HK-2 (cell line): Measurements from ENCODE around the gene BRIX1.
A peak's percentile ranks its signal among the peaks of the same experiment; 100 is the strongest.

ENCODE experiments used
- DNase-seq: peaks from one replicate; pipeline ENCODE4 v3.0.0-alpha.2; 2018; ENCODE audit not compliant: unreplicated experiment

BRIX1 gene

DNA sequence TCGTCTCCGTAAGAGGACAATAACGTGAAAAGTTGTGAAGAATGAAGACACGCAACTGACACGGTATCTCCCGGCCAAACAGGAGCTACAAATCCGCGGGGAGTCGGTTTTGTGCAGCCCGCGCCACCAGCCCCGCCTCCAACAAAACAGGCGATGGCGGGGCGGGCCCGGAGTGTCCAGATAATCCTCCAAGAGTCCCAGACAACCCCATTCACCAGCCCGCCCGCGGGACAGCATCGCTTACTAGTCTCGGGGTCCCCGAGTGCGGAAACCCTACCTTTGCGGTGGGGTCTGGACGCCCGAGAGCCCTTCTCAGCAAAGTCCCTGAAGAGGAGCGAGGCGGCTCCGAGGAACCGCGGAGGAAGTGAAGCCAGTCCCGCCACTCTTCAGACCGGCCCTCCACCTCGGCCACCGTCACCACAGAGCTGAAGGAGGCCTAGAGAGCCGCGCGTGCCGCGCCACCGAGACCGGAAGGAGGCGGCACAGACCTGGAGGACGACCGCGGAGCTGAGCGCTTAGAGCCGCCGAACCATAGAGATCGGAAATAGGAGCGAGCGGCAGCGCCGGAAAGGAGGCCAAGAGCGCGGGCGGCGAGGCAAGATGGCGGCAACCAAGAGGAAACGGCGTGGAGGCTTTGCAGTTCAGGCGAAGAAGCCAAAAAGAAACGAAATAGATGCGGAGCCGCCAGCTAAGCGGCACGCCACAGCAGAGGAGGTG is at the start of gene BRIX1, which contains the start of gene RAD1:
Gene BRIX1 (plus strand): TSS at position 573 of the 717 bp plus-strand sequence. CDS start 28 bp downstream, at position 601.
Gene RAD1 (minus strand): TSS at position 366 of the 717 bp plus-strand sequence. CDS start 612 bp downstream, outside the sequence.
- DNase-seq = peak; percentile 97

GRCh38 chr5:34866989-34867471 is 48.5 kb upstream of the BRIX1 start:
- DNase-seq = no peak

- no peak for DNase-seq
Measured at GRCh38 chr5:34867660-34868059, 47.9 kb upstream of the BRIX1 start.

- no peak for DNase-seq
Measured at GRCh38 chr5:34868791-34869190, 46.7 kb upstream of the BRIX1 start.

DNA sequence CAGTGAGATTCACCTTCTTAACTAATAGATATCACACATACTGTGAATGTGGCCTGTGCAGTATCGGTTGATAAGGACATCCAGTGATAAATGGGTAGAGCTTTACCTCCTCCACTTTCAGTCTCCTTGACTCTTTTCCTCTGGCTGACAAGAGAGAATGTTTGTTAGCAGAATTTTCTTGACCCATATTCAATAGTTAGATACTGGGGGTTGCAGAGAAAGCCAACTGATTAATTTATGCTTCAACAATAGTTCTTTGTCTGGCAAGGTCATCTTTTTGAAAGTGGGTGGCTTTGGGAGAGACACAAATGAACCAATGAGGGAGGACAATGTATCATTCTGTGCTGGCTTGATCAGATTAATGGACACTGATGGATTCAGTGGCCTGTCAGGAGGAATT is 46.3 kb upstream of the BRIX1 start:
- no peak for DNase-seq

GRCh38 chr5:34870382-34870781 is 45.1 kb upstream of the BRIX1 start:
- no peak for DNase-seq

- DNase-seq = no peak
Measured at GRCh38 chr5:34876275-34876674, 39.2 kb upstream of the BRIX1 start.

DNA sequence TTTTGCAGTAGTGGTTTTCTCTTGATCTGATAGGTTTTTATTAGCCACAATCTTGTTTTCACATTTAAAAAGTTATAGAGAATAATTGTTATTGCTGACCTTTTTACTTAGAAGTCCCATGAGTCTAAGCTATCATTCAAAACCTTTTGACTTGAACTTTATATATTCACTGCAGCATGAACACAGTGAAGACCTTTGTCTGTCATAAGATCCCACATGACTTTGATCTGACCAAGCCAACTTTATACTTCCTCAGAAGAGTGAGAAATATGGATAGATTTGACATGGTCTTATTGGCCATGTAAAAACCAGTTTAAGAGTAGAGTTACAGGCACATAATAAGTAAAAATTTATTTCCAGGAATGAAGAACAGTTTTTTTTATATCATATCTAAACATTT is 34.3 kb upstream of the BRIX1 start:
- no peak for DNase-seq

DNA sequence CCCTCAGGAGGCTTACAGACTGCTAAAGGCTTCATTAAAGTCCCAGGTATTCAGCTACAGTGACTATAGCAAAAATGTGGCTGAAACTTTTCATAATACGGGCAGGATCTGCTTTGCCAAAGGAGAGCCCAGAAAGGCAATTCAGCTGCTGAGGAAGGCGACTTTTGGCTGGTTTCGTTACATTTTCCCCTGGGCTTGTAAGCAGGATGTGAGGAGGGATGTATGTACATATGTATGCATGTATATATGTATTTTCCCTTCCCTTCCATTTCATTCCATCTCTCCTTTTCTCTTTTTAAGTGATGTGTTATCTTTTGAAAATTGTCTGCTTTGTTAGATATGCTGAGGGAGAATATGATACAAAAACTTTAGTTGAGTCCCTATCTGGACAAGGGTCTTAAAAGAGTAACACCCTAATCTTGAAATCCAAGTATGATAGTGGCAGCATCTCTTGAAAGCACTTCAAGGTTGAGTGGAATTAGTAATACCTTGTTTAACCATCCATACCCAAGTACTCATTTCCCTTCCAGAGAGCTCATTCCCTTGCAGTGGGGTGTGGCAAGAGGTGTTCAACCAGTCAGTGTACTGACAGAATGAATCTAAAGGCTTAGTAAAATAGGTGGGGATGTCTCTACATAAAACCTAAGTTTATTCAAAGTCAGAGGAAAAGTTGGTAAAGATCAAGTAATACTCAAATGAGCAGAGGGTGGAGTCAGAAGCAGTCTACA is 29.0 kb upstream of the BRIX1 start:
- DNase-seq = no peak

DNA sequence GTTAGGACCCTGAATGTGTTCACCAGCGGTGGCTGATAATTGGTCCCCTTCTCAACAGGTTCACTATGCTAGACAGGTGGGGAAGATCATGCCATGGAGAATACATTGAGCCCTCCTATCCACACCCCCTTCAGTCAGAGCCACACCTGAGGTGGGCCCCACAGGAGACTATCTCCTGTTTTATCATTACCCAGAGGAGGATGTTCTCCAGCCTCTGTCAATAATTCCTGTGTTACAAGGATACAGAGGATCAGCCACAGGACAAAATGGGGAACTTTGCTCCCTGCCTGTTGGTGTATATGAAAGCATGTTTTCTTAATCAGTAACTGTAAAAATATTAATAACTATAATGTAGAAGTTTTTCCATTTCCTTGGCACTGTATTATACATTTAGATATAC is 26.1 kb upstream of the BRIX1 start:
- no peak for DNase-seq

DNA sequence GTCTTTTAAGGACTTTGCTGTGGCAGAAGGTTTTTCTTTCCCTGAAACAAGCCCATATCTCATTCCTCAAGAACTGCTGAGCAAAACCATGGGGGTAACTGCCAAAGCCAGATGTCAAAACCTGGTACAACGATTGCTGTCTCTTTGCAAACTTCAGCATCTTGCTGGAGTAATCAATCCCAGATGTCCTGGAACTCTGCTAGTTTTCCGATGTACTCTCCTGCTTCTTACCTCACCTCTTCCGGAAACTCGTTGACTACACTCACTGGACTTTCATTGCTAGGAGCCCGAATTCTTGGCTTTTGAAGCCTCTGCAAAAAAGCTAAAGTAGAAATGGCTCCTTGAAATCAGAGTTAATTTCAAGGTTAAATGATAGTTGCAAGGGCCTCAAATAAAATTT is 23.5 kb upstream of the BRIX1 start:
- DNase-seq = no peak

DNA sequence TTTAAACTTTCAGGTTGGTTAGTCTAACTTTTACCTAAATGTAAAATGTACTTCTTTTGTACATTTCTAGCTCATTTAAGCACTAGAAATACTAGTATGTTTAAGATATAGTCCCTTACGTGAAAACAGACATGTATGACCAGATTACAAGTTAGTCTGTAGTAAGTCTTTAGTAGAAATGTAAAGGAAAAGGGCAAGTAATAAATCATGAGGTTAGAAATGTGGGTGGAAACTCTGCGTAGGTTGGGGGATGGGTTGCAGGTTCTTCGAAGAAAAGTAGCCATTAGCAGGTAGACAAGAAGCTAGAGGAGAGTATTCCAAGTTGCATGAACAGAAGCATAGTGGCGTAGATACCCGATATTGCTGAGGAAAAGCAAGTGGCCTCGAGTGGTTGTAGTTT is 23.1 kb upstream of the BRIX1 start:
- DNase-seq = no peak

- DNase-seq = no peak
Measured at GRCh38 chr5:34894716-34895115, 20.8 kb upstream of the BRIX1 start.

DNA sequence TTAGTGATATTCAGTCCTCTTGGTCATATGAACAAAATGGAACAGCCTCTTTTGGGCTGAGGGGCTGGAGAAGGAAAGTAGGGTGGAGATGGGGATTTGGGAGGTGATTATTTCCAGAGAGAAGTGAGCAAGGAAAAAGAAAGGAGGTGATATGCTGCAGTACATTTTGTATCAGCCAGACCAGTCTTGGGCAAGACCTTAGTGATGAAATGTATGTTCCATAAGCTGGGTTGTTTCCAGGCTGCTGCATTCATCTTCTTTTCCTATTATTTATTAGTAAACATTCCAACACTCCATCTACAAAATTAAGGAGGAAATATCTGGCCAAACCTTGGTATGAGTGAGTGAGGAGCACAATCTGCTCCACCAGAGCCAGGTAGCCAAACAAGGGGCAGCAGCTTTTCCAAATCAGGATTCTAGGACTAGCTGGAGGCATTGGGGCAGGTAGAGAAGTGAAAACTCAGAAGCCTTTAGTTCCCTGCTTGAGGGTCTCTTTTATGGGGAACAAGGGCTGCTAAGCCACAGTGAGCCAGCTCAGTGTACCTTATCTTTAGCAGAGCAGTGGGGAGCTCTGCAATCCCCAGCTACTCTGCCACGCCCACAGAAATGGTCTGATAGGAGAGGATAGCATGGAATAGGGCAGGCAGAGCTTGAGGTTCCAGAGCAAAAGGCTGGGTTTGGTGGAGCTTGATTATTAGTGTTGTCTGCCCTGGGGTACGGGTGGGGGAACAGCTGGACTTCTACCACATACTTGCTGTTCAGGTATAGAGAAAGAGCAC is 19.7 kb upstream of the BRIX1 start:
- DNase-seq = no peak

GRCh38 chr5:34897646-34898045 is 17.9 kb upstream of the BRIX1 start:
- no peak for DNase-seq

DNA sequence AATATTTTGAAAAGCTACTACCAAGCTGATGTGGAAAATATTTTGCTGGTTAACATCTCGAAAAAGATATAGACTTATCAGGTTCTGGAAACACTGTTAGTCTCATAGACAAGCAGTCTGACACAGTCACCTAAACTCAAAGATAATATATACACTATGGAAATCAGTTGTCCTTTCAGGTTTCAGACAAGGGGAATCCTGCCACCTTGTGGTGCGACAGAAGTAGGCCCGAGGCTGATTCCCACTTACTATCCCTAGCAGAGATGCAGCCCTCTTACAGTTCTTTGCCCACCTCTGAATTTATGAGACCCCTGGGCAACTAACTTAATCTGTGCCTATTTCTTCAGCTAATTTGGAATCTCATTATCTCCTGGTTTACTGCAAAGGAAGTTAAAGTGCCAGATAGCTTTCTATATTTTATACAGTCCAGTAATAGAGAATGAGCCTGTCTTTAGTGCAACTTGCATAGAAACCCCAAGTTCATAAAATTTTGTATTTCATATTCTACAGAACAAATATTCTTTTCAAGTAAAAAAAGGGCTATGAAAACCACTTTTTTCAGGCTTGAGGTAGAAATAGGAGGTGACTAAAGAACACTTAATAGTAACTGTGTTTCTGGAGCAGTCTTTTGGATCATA is 17.1 kb upstream of the BRIX1 start:
- DNase-seq = peak; percentile 42

- no peak for DNase-seq
Measured at GRCh38 chr5:34899066-34899465, 16.4 kb upstream of the BRIX1 start.

- no peak for DNase-seq
Measured at GRCh38 chr5:34900652-34901051, 14.9 kb upstream of the BRIX1 start.

- no peak for DNase-seq
Measured at GRCh38 chr5:34903260-34903659, 12.3 kb upstream of the BRIX1 start.

DNA sequence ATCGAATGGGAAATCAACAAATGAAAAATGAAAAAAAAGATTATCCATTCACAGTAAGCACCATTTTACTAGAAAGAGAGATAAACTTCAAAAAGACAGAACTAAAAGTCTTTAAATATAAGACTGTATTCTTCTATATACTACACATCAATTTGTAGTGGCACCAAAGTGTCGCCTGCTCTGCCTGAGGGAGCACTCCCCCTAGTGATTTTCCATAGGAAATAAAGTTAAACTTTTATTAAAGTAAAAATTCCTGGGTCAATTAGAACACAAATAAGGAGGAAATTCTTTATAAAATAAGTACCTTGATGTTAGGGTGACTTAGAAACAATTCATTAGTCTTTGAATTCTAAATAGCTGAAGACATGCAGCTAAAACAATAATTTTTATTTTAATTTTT is 9.9 kb upstream of the BRIX1 start:
- no peak for DNase-seq

DNA sequence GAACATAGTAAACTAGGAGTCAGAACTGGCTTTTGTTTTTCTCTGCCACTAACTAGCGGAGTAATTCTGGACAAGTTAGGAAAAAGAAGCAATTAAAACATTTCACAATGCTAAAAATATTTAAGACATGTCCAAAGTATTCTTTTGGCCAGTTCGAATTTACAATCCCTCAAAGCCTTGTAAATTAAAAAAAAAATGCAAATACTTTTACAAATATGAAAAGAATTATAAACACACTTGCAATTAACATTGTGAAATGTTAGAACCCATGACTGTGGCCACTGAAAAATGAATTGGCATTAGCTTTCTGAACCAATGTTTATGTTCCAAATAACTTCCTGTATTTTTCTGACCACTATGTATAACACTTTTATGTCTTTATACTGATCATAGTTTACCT is 2.4 kb upstream of the BRIX1 start:
- no peak for DNase-seq

DNA sequence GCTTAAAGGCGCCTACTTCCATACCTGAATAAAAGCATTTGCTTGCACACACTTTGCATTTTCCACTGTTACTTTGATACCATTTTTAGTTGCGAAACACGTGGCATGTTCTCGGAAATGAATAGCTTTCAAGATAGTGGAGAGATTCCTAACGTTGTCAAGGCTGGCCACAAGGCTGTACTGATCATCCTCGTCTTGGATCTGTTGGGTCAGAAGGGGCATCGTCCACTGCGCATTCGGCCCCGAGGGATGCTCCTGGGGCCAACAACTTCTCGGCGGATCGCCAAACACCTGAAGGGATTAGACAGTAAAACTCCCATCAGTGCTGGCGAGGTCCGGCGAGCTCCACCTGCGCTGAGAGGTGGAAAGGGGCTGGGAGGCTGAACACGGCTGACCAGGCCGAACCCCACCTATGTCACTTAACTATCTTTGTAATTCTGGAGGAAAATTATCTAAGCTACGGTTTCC is 806 bp upstream of the BRIX1 start:
- DNase-seq = no peak
